ENCODE data around the gene CSNK1A1. TPM values are rescaled to one million over a fixed set of nuclear protein-coding genes. Genes with fewer than 3 reads are reported as not detected.
"Not testable (repeated sequence)": the region's sequence is repeated elsewhere in the genome, so short reads cannot be mapped to it uniquely, and the experiment has no call there.

Gene CSNK1A1
- total RNA-seq, 4 donors from 2014 or later, result 159 to 260 (median 184) TPM

DNA sequence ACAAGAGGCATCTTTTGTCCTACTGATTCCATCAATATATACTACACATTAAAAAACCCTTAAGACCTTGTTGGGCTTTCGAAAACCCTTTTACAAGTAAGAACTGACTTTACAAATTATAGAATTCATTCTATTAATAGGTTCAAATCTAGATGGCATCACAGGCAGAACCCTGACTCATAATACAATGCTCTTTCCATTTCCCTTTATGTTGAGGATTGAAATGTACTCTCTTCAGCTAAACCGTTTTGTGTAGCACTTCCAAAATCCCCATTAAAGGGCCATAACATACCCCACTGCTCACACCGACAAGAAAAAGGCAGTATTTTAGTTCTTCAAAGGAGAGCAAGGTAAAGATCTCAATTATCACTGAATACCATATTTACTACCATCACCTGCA, 11.2 kb downstream of the CSNK1A1 start:
- no peak overlapping the region for H3K27ac ChIP-seq

GRCh38 chr5:149537374-149537975, 13.8 kb downstream of the CSNK1A1 start:
- intact Hi-C loops (cut with DNase I; ENCODE audit: low total_unique reads), result no loop called here
- no peak for DNase-seq
- Histone ChIP-seq H3K27me3 (no peaks in the 10 kb centered on the region), H3K36me3 (peaks cover 0 to 13% (median 0%) of the 10 kb centered on the region in 4 donors), H3K9me3 (no peaks in the 10 kb centered on the region), H3K4me3 (no peak overlapping the region), H3K27ac (no peak overlapping the region), H3K4me1 (peaks cover 8 to 79% (median 34%) of the 10 kb centered on the region in 4 donors)
- 58 to 67% methylated on average over 1 of the region's 1 CpG for WGBS, 2 donors (ENCODE audit: low coverage in 1 of 2)
- TF ChIP-seq EP300 (IDR thresholded peaks at IDR 0.05; ENCODE audit: low read depth), result no peak
- TF ChIP-seq POLR2AphosphoS5 (IDR thresholded peaks at IDR 0.05), result no peak
- TF ChIP-seq, protein P1, sequence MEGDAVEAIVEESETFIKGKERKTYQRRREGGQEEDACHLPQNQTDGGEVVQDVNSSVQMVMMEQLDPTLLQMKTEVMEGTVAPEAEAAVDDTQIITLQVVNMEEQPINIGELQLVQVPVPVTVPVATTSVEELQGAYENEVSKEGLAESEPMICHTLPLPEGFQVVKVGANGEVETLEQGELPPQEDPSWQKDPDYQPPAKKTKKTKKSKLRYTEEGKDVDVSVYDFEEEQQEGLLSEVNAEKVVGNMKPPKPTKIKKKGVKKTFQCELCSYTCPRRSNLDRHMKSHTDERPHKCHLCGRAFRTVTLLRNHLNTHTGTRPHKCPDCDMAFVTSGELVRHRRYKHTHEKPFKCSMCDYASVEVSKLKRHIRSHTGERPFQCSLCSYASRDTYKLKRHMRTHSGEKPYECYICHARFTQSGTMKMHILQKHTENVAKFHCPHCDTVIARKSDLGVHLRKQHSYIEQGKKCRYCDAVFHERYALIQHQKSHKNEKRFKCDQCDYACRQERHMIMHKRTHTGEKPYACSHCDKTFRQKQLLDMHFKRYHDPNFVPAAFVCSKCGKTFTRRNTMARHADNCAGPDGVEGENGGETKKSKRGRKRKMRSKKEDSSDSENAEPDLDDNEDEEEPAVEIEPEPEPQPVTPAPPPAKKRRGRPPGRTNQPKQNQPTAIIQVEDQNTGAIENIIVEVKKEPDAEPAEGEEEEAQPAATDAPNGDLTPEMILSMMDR (IDR thresholded peaks at IDR 0.05), result no peak
- no peak for TF ChIP-seq POLR2A (IDR thresholded peaks at IDR 0.05)
- in situ Hi-C loops (cut with MboI; ENCODE audit: low pct_ligation_motif_present in 1 of 4, low pct_unique_long_range_greater_than_20kb in 1 of 4, low sequenced_read_pairs in 3 of 4), result no loop called here

More for the DNA sequence above, 11.2 kb downstream of the CSNK1A1 start:
- intact Hi-C loops (cut with DNase I; ENCODE audit: low total_unique reads), result no loop called here
- no peak for TF ChIP-seq POLR2AphosphoS5 (IDR thresholded peaks at IDR 0.05)
- TF ChIP-seq, protein P1 (IDR thresholded peaks at IDR 0.05), result no peak
- Histone ChIP-seq H3K27me3 (no peaks in the 10 kb centered on the region), H3K4me1 (peaks cover 14 to 83% (median 45%) of the 10 kb centered on the region in 4 donors), H3K36me3 (peaks cover 0 to 13% (median under 1%) of the 10 kb centered on the region in 4 donors), H3K9me3 (no peaks in the 10 kb centered on the region), H3K4me3 (no peak overlapping the region)
- in situ Hi-C loops (cut with MboI; ENCODE audit: low pct_ligation_motif_present in 1 of 4, low pct_unique_long_range_greater_than_20kb in 1 of 4, low sequenced_read_pairs in 3 of 4), result no loop called here
- no peak for DNase-seq
- 58 to 59% methylated on average over 3 of the region's 3 CpGs for WGBS, 2 donors (ENCODE audit: low coverage in 1 of 2)

GRCh38 chr5:149535787-149536186, 15.5 kb downstream of the CSNK1A1 start:
- H3K9me3 ChIP-seq; intact Hi-C loops (cut with DNase I; ENCODE audit: low total_unique reads); H3K27me3 ChIP-seq; H3K4me3 ChIP-seq; DNase-seq; in situ Hi-C loops (cut with MboI; ENCODE audit: low pct_ligation_motif_present in 1 of 4, low pct_unique_long_range_greater_than_20kb in 1 of 4, low sequenced_read_pairs in 3 of 4): not testable (repeated sequence)
- Histone ChIP-seq H3K4me1 (peaks cover 8 to 83% (median 31%) of the 10 kb centered on the region in 4 donors), H3K27ac (peak overlapping the region in 1 of 4 donors; percentile 0), H3K36me3 (peaks cover 0 to 13% (median 0%) of the 10 kb centered on the region in 4 donors)
- WGBS, 2 donors (ENCODE audit: low coverage in 1 of 2), result 87% methylated on average over 6 of the region's 6 CpGs; no CpG with 5 or more reads in 1 of the 2 donors

DNA sequence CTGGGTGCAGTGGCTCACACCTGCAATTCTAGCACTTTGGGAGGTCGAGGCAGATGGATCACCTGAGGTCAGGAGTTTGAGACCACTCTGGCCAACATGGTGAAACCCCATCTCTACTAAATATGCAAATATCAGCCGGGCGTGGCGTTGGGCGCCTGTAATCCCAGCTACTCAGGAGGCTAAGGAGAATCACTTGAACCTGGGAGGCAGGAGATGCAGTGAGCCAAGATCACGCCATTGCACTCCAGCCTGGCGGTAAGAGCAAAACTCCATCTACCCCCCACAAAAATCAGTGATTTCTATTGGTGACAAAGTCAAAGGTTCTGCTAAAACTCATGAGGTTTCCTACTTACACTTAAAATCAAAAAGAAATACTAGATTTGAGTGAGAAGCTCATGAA, 18.8 kb downstream of the CSNK1A1 start:
- Histone ChIP-seq H3K27ac (no peak overlapping the region), H3K4me3 (no peak overlapping the region), H3K27me3 (no peaks in the 10 kb centered on the region), H3K36me3 (peaks cover 0 to 7% (median 0%) of the 10 kb centered on the region in 4 donors), H3K9me3 (no peaks in the 10 kb centered on the region), H3K4me1 (peaks cover 19 to 86% (median 54%) of the 10 kb centered on the region in 4 donors)
- in situ Hi-C loops (cut with MboI; ENCODE audit: low pct_ligation_motif_present in 1 of 4, low pct_unique_long_range_greater_than_20kb in 1 of 4, low sequenced_read_pairs in 3 of 4) (no loop called here), intact Hi-C loops (cut with DNase I; ENCODE audit: low total_unique reads) (no loop called here)
- no peak for DNase-seq
- TF ChIP-seq POLR2AphosphoS5 (IDR thresholded peaks at IDR 0.05), result no peak
- TF ChIP-seq, protein P1 (IDR thresholded peaks at IDR 0.05), result no peak
- TF ChIP-seq EP300 (IDR thresholded peaks at IDR 0.05; ENCODE audit: low read depth), result no peak
- WGBS, 2 donors (ENCODE audit: low coverage in 1 of 2), result 67 to 90% methylated on average over 1 to 7 of the region's 7 CpGs

DNA sequence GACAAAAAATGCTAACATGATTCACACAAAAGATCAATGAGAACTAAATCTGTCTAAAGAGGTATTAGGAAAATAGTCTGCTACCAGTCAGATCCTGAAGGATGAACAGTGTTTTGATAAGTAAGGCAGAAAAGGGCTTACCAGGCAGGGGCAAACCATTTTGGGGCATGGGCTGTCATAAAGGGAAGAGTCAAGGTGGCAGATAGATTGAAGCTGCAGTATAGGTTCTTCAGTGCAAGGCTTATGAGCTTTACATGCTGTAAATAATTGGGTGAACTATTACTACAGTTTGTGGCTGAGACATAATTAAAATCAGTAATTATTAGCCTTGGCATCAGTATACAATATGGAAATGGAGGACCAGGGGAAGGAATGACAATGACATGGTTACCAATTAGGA, 21.8 kb downstream of the CSNK1A1 start:
- intact Hi-C loops (cut with DNase I; ENCODE audit: low total_unique reads) (no loop called here), in situ Hi-C loops (cut with MboI; ENCODE audit: low pct_ligation_motif_present in 1 of 4, low pct_unique_long_range_greater_than_20kb in 1 of 4, low sequenced_read_pairs in 3 of 4) (no loop called here)
- DNase-seq, result no peak
- Histone ChIP-seq H3K9me3 (no peaks in the 10 kb centered on the region), H3K36me3 (peaks cover 0 to 5% (median 0%) of the 10 kb centered on the region in 4 donors), H3K4me1 (peaks cover 39 to 88% (median 54%) of the 10 kb centered on the region in 4 donors), H3K27me3 (no peaks in the 10 kb centered on the region), H3K27ac (no peak overlapping the region), H3K4me3 (no peak overlapping the region)
- no peak for TF ChIP-seq POLR2AphosphoS5 (IDR thresholded peaks at IDR 0.05)
- TF ChIP-seq EP300 (IDR thresholded peaks at IDR 0.05; ENCODE audit: low read depth), result no peak
- TF ChIP-seq POLR2A (IDR thresholded peaks at IDR 0.05), result no peak
- TF ChIP-seq, protein P1 (IDR thresholded peaks at IDR 0.05), result no peak
